Measurements from ENCODE around the gene QRICH1. TPM values are rescaled to one million over a fixed set of nuclear protein-coding genes. Genes with fewer than 3 reads are reported as not detected.

Gene QRICH1
- total and polyA plus RNA-seq, 2 of the 13 experiments (the other 11 are each of a cell fraction or from before 2014, with no cell fraction given): 52.6 to 102 TPM

DNA sequence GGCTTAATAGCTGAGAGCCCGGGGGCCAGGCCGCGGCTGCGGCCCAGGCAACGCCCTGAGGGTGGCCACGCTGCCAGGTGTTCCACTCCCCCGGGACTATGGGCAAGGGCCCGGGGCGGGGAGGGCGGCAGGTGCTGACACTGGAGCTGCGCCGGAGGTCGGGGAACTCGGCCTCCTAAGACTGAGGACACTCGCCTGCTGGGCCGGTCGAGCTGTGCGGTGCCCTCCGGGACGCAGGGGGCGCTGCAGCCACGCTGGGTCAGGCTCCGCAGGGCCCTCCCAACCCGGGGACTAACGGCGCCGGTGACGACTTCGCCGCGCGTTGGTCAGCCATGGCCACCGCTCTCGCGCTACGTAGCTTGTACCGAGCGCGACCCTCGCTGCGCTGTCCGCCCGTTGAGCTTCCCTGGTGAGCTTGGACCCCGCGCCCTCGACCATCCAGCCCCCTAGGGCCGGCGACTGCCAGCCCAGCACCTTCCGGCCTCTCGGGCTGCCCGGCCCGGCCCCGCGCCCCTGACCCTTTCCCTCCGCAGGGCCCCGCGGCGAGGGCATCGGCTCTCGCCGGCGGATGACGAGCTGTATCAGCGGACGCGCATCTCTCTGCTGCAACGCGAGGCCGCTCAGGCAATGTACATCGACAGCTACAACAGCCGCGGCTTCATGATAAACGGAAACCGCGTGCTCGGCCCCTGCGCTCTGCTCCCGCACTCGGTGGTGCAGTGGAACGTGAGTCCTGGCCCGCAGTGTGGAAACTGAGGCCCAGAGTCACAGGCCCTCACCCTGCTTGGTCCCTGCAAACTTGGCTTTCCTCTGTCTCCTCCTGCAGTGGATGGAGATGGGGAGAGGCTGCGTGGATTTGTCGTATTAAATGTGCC is 71.8 kb downstream of the QRICH1 start, which contains the start of gene NDUFAF3 (continued):
- TF ChIP-seq, protein P1, sequence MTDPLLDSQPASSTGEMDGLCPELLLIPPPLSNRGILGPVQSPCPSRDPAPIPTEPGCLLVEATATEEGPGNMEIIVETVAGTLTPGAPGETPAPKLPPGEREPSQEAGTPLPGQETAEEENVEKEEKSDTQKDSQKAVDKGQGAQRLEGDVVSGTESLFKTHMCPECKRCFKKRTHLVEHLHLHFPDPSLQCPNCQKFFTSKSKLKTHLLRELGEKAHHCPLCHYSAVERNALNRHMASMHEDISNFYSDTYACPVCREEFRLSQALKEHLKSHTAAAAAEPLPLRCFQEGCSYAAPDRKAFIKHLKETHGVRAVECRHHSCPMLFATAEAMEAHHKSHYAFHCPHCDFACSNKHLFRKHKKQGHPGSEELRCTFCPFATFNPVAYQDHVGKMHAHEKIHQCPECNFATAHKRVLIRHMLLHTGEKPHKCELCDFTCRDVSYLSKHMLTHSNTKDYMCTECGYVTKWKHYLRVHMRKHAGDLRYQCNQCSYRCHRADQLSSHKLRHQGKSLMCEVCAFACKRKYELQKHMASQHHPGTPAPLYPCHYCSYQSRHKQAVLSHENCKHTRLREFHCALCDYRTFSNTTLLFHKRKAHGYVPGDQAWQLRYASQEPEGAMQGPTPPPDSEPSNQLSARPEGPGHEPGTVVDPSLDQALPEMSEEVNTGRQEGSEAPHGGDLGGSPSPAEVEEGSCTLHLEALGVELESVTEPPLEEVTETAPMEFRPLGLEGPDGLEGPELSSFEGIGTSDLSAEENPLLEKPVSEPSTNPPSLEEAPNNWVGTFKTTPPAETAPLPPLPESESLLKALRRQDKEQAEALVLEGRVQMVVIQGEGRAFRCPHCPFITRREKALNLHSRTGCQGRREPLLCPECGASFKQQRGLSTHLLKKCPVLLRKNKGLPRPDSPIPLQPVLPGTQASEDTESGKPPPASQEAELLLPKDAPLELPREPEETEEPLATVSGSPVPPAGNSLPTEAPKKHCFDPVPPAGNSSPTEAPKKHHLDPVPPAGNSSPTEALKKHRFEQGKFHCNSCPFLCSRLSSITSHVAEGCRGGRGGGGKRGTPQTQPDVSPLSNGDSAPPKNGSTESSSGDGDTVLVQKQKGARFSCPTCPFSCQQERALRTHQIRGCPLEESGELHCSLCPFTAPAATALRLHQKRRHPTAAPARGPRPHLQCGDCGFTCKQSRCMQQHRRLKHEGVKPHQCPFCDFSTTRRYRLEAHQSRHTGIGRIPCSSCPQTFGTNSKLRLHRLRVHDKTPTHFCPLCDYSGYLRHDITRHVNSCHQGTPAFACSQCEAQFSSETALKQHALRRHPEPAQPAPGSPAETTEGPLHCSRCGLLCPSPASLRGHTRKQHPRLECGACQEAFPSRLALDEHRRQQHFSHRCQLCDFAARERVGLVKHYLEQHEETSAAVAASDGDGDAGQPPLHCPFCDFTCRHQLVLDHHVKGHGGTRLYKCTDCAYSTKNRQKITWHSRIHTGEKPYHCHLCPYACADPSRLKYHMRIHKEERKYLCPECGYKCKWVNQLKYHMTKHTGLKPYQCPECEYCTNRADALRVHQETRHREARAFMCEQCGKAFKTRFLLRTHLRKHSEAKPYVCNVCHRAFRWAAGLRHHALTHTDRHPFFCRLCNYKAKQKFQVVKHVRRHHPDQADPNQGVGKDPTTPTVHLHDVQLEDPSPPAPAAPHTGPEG (CRISPR knock-in tag; IDR thresholded peaks at IDR 0.05): 0 out of 2 replicates have a peak, but pooled peaks have one; percentile 15
- TF ChIP-seq SMAD3 (CRISPR knock-in tag; IDR thresholded peaks at IDR 0.05) (no peak), ETV6 (CRISPR knock-in tag; conservative IDR thresholded peaks at IDR 0.05) (no peak), ZNF709 (CRISPR knock-in tag; IDR thresholded peaks at IDR 0.05) (peak; percentile 78; the same call in 1 of the 2 replicates), ZNF75D (CRISPR knock-in tag; IDR thresholded peaks at IDR 0.05; ENCODE audit: borderline replicate concordance) (no peak), RARG (CRISPR knock-in tag; IDR thresholded peaks at IDR 0.05; ENCODE audit: low read depth) (0 out of 2 replicates have a peak, but pooled peaks have one; percentile 5), ZNF557 (CRISPR knock-in tag; IDR thresholded peaks at IDR 0.05) (peak; percentile 85; the same call in 1 of the 2 replicates), ZNF629 (CRISPR knock-in tag; conservative IDR thresholded peaks at IDR 0.05) (peak; percentile 47), ISX (CRISPR knock-in tag; conservative IDR thresholded peaks at IDR 0.05) (peak; percentile 91; the same call in 1 of the 2 replicates), CBX5 (CRISPR knock-in tag; IDR thresholded peaks at IDR 0.05; ENCODE audit: borderline replicate concordance) (0 out of 2 replicates have a peak, but pooled peaks have one; percentile 29), ZNF773 (CRISPR knock-in tag; IDR thresholded peaks at IDR 0.05; ENCODE audit: borderline replicate concordance) (no peak), ZNF446 (CRISPR knock-in tag; IDR thresholded peaks at IDR 0.05) (no peak; the same call in 1 of the 2 replicates), CEBPG (CRISPR knock-in tag; IDR thresholded peaks at IDR 0.05) (0 out of 2 replicates have a peak, but pooled peaks have one; percentile 8)
- TF ChIP-seq, protein P2, sequence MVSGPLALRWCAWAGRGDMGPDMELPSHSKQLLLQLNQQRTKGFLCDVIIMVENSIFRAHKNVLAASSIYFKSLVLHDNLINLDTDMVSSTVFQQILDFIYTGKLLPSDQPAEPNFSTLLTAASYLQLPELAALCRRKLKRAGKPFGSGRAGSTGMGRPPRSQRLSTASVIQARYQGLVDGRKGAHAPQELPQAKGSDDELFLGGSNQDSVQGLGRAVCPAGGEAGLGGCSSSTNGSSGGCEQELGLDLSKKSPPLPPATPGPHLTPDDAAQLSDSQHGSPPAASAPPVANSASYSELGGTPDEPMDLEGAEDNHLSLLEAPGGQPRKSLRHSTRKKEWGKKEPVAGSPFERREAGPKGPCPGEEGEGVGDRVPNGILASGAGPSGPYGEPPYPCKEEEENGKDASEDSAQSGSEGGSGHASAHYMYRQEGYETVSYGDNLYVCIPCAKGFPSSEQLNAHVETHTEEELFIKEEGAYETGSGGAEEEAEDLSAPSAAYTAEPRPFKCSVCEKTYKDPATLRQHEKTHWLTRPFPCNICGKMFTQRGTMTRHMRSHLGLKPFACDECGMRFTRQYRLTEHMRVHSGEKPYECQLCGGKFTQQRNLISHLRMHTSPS (CRISPR knock-in tag; IDR thresholded peaks at IDR 0.05; ENCODE audit: low read depth): 0 out of 2 replicates have a peak, but pooled peaks have one; percentile 31
- TF ChIP-seq, protein P3, sequence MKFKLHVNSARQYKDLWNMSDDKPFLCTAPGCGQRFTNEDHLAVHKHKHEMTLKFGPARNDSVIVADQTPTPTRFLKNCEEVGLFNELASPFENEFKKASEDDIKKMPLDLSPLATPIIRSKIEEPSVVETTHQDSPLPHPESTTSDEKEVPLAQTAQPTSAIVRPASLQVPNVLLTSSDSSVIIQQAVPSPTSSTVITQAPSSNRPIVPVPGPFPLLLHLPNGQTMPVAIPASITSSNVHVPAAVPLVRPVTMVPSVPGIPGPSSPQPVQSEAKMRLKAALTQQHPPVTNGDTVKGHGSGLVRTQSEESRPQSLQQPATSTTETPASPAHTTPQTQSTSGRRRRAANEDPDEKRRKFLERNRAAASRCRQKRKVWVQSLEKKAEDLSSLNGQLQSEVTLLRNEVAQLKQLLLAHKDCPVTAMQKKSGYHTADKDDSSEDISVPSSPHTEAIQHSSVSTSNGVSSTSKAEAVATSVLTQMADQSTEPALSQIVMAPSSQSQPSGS (CRISPR knock-in tag; IDR thresholded peaks at IDR 0.05): peak; percentile 85
- TF ChIP-seq, protein P4, sequence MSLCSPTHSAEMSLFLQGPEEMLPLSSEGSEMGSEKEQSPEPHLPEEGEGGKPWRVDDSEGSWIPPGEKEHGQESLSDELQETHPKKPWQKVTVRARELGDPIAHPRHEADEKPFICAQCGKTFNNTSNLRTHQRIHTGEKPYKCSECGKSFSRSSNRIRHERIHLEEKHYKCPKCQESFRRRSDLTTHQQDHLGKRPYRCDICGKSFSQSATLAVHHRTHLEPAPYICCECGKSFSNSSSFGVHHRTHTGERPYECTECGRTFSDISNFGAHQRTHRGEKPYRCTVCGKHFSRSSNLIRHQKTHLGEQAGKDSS (CRISPR knock-in tag; IDR thresholded peaks at IDR 0.05; ENCODE audit: borderline replicate concordance, low read depth): no peak; the same call in 1 of the 2 replicates
- TF ChIP-seq, protein P5, sequence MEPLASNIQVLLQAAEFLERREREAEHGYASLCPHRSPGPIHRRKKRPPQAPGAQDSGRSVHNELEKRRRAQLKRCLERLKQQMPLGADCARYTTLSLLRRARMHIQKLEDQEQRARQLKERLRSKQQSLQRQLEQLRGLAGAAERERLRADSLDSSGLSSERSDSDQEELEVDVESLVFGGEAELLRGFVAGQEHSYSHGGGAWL (CRISPR knock-in tag; IDR thresholded peaks at IDR 0.05): peak; percentile 82
- TF ChIP-seq, protein P6, sequence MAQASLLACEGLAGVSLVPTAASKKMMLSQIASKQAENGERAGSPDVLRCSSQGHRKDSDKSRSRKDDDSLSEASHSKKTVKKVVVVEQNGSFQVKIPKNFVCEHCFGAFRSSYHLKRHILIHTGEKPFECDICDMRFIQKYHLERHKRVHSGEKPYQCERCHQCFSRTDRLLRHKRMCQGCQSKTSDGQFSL (CRISPR knock-in tag; IDR thresholded peaks at IDR 0.05): no peak

All from HepG2 (cell line).